ENCODE results near the gene LYPD1.
"Not testable (repeated sequence)": the region's sequence is repeated elsewhere in the genome, so short reads cannot be mapped to it uniquely, and the experiment has no call there.

LYPD1 gene

GRCh38 chr2:132669908-132670495 is at the start of gene LYPD1:
TSS of gene LYPD1 (minus strand) at chr2:132670205. CDS start at chr2:132669932, 273 bp downstream.
- no peak for DNase-seq (ENCODE audit: low spot score)

GRCh38 chr2:132719480-132719879 is 49.5 kb upstream of the LYPD1 start:
- no peak for DNase-seq (ENCODE audit: low spot score)

GRCh38 chr2:132716954-132717353 is 46.9 kb upstream of the LYPD1 start:
- no peak for DNase-seq (ENCODE audit: low spot score)

- peak; percentile 8 for DNase-seq (ENCODE audit: low spot score)
Measured at GRCh38 chr2:132715386-132716351, 45.7 kb upstream of the LYPD1 start.

GRCh38 chr2:132703396-132703795 is 33.4 kb upstream of the LYPD1 start:
- no peak for DNase-seq (ENCODE audit: low spot score)

GRCh38 chr2:132701810-132702209 is 31.8 kb upstream of the LYPD1 start:
- DNase-seq (ENCODE audit: low spot score): no peak

- DNase-seq (ENCODE audit: low spot score): not testable (repeated sequence)
Measured at GRCh38 chr2:132699802-132700201, 29.8 kb upstream of the LYPD1 start.

GRCh38 chr2:132698347-132698746 is 28.3 kb upstream of the LYPD1 start:
- DNase-seq (ENCODE audit: low spot score): not testable (repeated sequence)

GRCh38 chr2:132697556-132698205 is 27.7 kb upstream of the LYPD1 start:
- DNase-seq (ENCODE audit: low spot score): no peak

GRCh38 chr2:132692816-132693215 is 22.8 kb upstream of the LYPD1 start:
- DNase-seq (ENCODE audit: low spot score): no peak

GRCh38 chr2:132691556-132691955 is 21.6 kb upstream of the LYPD1 start:
- no peak for DNase-seq (ENCODE audit: low spot score)

- no peak for DNase-seq (ENCODE audit: low spot score)
Measured at GRCh38 chr2:132690664-132691303, 20.8 kb upstream of the LYPD1 start.

GRCh38 chr2:132681766-132682165 is 11.8 kb upstream of the LYPD1 start:
- DNase-seq (ENCODE audit: low spot score): no peak

- DNase-seq (ENCODE audit: low spot score): no peak
Measured at GRCh38 chr2:132680544-132680943, 10.5 kb upstream of the LYPD1 start.

GRCh38 chr2:132678483-132678882 is 8.5 kb upstream of the LYPD1 start:
- DNase-seq (ENCODE audit: low spot score): no peak

- DNase-seq (ENCODE audit: low spot score): no peak
Measured at GRCh38 chr2:132677661-132678060, 7.7 kb upstream of the LYPD1 start.

- DNase-seq (ENCODE audit: low spot score): no peak
Measured at GRCh38 chr2:132676999-132677398, 7.0 kb upstream of the LYPD1 start.

- DNase-seq (ENCODE audit: low spot score): no peak
Measured at GRCh38 chr2:132671151-132671835, 1.3 kb upstream of the LYPD1 start.

GRCh38 chr2:132670496-132671150 is 618 bp upstream of the LYPD1 start:
- DNase-seq (ENCODE audit: low spot score): no peak

- no peak for DNase-seq (ENCODE audit: low spot score)
Measured at GRCh38 chr2:132668987-132669907, 758 bp downstream of the LYPD1 start.

Measured in pons (tissue), 1 donor.